Muscle layer of colon (tissue), 2 donors: ENCODE measurements around the gene DKK1.
"Not testable (repeated sequence)": the region's sequence is repeated elsewhere in the genome, so short reads cannot be mapped to it uniquely, and the experiment has no call there.

Experiments
- H3K27ac ChIP-seq: one replicate; pipeline ENCODE4 v1.7.0; 2013; ENCODE audit warnings: low read depth, mild to moderate bottlenecking, low read length, moderate library complexity
- H3K27me3 ChIP-seq, 2 donors: one replicate each; pipeline ENCODE4 v1.7.0; 2013; ENCODE audit warnings: low read length in 2 of 2, mild to moderate bottlenecking in 2 of 2; ENCODE audit not compliant: insufficient read depth in 2 of 2, control insufficient read depth in 1 of 2
- H3K36me3 ChIP-seq: one replicate; pipeline ENCODE4 v1.7.0; 2013; ENCODE audit warnings: mild to moderate bottlenecking, low read length; ENCODE audit not compliant: insufficient read depth
- H3K4me1 ChIP-seq: one replicate; pipeline ENCODE4 v1.7.0; 2013; ENCODE audit warnings: mild to moderate bottlenecking, low read length; ENCODE audit not compliant: insufficient read depth
- H3K4me3 ChIP-seq, 2 donors: one replicate each; pipeline ENCODE4 v1.7.0; 2013; ENCODE audit warnings: low read length in 2 of 2, low read depth in 1 of 2, mild to moderate bottlenecking in 1 of 2, moderate library complexity in 1 of 2
- H3K9ac ChIP-seq: one replicate; pipeline ENCODE4 v1.7.0; 2013; ENCODE audit warnings: low read length
- H3K9me3 ChIP-seq: one replicate; pipeline ENCODE4 v1.7.0; 2013; ENCODE audit warnings: mild to moderate bottlenecking, low read length
- donor health status: abdominal sarcoma.
- donor health status: Adenocarcinoma of cecum.

The DKK1 gene

DNA sequence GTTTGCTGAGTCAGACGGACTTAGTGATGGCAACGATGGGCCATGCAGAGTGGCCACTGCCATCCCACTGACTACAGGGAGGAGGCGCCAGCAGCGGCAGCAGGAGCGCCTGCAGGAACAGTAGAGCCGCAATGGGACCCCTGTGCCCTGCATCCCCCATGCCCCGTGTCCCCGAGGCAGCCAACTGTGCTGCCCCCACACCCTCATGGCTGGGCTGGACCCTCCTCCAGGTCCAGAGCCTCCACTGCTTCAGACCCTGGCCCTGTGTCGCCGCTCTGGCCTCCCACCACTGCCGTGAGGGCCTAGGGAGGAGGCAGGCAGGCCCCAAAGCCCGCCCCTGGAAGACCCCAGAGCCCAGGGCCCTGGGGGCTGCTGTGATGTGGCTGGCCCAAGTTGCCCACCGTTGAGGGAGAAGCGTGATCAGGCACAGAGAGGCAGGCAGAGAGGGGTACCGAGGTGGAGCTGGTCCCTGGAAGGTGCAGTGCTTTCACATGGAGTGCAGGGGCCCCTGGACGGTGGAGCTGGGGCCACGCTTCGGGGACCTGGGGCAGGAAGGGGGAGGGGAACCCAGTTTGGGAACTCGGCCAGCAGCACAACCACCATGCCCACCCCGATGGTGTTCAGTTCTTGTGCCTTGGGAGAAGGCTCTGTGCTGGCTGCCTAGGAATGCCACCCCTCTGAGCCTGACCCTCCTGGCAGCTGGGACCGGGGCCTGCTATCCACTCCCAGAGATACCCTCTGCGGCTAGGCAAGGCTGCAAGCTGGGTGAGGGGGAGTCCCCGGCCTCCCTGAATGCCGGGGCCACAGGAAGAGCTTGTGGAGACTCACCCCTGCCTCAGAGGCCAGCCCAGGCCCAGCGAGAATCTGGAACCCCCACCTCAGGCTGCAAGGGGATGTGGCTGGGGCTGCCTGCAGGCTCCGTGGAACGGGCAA is 32.6 kb downstream of the DKK1 start:
- H3K9me3 ChIP-seq: no peaks in the 10 kb centered on the region
- no peak overlapping the region for H3K27ac ChIP-seq
- no peak overlapping the region for H3K9ac ChIP-seq
- no peaks in the 10 kb centered on the region for H3K36me3 ChIP-seq
- no peak overlapping the region for H3K4me3 ChIP-seq
- H3K4me1 ChIP-seq: no peaks in the 10 kb centered on the region
- H3K27me3 ChIP-seq: no peaks in the 10 kb centered on the region

DNA sequence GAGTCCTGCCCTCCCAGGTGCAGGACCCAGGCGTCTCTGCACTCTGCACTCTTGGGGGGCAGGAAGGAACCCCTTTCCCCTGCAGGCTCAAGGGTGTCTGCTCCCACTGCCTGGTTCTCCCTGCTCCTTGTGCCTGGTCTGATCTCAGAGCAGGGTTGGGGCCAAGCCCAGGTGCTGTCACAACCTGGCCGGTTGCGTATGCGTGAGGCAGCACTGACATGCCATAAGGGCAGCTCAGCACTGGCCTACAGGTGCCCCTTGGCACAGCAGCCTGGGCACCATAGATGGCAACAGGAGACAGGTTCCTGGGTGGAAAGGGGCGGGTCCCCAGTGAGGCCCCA is 33.2 kb downstream of the DKK1 start:
- Histone ChIP-seq H3K4me1 (no peaks in the 10 kb centered on the region), H3K9me3 (no peaks in the 10 kb centered on the region), H3K9ac (no peak overlapping the region), H3K36me3 (no peaks in the 10 kb centered on the region), H3K27ac (no peak overlapping the region), H3K4me3 (no peak overlapping the region), H3K27me3 (no peaks in the 10 kb centered on the region)

DNA sequence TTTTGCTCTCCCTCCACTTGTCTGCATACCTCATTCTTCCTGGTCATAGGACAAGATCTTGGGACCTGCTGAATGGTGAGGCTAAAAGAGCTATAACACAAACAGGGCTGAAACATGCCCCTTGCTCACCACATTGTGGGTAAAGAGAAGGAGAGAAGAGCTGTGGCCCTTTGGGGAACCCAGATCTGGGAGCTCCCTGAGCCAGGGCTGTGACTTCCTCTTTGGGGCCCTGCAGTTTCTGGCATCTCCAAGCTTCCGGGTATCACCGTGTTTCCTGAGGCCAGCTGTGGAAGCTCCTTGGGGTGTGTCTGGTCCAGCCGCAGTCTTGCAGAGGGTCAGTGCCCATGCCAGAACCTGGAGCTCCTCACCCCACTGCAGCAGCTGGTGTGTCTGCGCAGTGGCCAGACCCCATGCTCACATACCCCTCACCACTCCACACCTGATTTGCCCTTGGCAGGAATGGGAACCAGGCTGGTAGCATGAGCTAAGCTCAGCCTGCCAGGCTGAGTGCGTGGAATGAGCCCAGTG is 34.0 kb downstream of the DKK1 start:
- H3K9ac ChIP-seq: no peak overlapping the region
- H3K9me3 ChIP-seq: no peaks in the 10 kb centered on the region
- H3K4me3 ChIP-seq: no peak overlapping the region
- H3K36me3 ChIP-seq: no peaks in the 10 kb centered on the region
- H3K27ac ChIP-seq: no peak overlapping the region
- H3K4me1 ChIP-seq: no peaks in the 10 kb centered on the region
- H3K27me3 ChIP-seq: no peaks in the 10 kb centered on the region

DNA sequence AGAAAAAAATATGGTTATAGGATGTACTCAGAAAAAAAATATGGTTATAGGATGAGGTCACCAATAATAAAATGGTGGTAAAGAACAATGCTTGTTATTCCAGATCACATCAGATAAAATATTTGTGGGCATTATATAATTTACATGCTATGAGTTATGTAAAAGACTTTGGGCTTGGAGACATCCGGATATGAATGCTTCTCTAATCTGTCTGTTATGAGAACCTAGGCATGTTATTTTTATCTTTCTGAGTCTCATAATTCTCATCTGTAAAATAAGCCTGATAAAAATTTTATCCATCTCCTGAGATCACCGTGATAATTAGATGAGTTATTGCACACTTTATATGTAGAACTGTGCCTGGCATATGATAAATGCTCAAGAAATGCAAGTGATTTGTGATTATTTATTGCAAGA is 37.8 kb downstream of the DKK1 start:
- Histone ChIP-seq H3K4me3 (no peak overlapping the region), H3K9me3 (no peaks in the 10 kb centered on the region), H3K27me3 (no peaks in the 10 kb centered on the region), H3K36me3 (no peaks in the 10 kb centered on the region), H3K27ac (no peak overlapping the region), H3K9ac (no peak overlapping the region), H3K4me1 (no peaks in the 10 kb centered on the region)

DNA sequence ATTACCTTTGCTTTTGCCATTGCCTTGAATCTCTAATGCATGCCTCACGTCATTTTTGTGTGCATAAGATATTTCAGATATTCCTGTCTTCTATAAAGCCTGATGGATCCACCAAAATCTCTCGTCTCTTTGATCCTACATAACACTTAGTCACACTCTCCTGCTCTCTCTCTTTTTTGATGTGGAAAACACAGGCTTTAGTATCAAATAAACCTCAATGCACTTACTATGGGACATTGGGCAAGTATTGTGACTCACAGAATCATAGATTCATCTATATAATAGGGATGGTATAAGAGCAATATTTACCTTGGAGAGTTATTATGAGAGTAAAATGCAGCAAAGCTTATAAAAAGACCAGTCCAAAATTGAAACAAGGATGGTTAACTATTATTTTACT is 39.1 kb downstream of the DKK1 start:
- Histone ChIP-seq H3K4me1 (no peaks in the 10 kb centered on the region), H3K27me3 (no peaks in the 10 kb centered on the region), H3K4me3 (no peak overlapping the region), H3K36me3 (no peaks in the 10 kb centered on the region), H3K9ac (no peak overlapping the region), H3K9me3 (no peaks in the 10 kb centered on the region), H3K27ac (no peak overlapping the region)

DNA sequence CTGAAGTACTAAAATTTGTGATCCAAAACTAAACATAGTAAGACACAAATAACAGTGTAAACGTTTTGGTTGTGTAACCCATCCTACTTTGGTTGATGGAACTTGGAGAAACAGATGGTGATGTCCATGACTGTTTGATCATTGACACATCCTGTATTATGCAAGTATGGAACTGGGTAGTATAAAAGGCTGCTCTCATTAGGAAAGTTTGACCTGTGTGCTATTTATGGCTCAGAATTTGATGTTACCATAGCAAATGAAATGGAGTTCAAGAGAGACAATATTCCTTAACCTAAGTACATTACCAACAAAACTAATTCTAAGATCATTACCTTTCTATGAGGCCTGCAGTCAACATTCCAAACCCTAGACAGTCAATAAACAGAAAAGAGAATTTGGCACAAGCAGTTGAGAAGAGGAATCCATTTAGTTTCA is 39.9 kb downstream of the DKK1 start:
- Histone ChIP-seq H3K9ac (no peak overlapping the region), H3K27ac (no peak overlapping the region), H3K4me1 (no peaks in the 10 kb centered on the region), H3K9me3 (no peaks in the 10 kb centered on the region), H3K27me3 (no peaks in the 10 kb centered on the region), H3K36me3 (no peaks in the 10 kb centered on the region), H3K4me3 (no peak overlapping the region)

DNA sequence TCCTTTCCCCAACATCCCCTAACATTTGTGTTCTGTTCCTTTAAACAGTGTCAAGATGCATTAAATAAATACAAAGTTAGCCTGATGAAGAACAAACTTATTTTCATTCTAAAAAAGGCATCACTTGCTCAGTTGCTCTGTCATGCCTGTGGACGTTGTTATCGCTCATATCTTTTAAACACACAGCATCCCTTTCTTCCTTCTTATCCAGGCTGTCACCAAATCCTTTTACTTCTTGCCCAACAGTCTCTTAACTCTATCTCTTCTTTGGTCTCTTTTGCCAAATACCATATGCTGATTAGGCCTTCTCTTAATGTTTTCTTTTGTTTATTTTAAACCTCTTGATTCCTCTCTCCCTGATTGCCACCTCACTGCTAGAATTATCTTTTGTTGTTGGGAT is 43.9 kb downstream of the DKK1 start:
- Histone ChIP-seq H3K9me3 (no peaks in the 10 kb centered on the region), H3K4me3 (no peak overlapping the region), H3K27ac (no peak overlapping the region), H3K27me3 (no peaks in the 10 kb centered on the region), H3K36me3 (no peaks in the 10 kb centered on the region), H3K4me1 (no peaks in the 10 kb centered on the region), H3K9ac (no peak overlapping the region)

DNA sequence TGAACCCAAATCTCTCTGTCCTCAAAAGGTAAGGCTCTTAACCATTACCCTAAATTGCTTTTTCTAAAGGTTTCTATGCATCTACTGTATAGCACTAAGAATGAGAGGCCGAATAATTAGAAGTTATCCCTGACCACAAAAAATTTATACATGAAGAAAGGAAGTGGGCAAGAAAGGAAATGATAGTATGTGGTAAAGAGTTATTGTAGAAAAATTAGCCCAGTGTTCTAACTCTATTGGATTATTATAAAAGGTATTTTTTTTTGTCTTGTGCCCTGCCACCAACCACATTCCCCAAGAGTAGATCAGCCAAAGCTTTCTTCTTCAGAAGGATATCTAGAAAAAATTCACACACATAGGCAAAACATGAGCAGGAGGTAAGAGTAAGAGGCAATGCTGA is 45.4 kb downstream of the DKK1 start:
- H3K27me3 ChIP-seq: no peaks in the 10 kb centered on the region
- H3K4me3 ChIP-seq: no peak overlapping the region
- H3K4me1 ChIP-seq: no peaks in the 10 kb centered on the region
- H3K9ac ChIP-seq: no peak overlapping the region
- no peaks in the 10 kb centered on the region for H3K36me3 ChIP-seq
- no peaks in the 10 kb centered on the region for H3K9me3 ChIP-seq
- H3K27ac ChIP-seq: no peak overlapping the region

DNA sequence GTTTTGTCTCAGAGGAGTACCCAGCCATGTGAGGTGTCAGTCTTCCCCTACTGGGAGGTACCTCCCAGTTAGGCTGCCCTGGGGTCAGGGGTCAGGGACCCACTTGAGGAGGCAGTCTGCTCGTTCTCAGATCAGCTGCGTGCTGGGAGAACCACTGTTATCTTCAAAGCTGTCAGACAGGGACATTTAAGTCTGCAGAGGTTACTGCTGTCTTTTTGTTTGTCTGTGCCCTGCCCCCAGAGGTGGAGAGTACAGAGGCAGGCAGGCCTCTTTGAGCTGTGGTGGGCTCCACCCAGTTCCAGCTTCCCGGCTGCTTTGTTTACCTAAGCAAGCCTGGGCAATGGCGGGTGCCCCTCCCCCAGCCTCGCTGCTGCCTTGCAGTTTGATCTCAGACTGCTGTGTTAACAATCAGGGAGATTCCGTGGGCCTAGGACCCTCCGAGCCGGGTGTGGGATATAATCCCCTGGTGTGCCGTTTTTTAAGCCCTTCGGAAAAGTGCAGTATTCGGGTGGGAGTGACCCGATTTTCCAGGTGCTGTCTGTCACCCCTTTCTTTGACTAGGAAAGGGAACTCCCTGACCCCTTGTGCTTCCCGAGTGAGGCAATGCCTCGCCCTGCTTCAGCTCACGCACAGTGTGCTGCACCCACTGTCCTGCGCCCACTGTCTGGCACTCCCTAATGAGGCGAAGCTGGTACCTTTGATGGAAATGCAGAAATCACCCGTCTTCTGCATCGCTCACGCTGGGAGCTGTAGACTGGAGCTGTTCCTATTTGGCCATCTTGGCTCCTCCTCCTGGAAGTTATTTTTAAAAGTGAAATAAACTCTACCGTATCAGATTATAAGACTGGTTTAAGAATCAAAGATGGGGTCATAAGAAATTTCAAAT is 51.7 kb downstream of the DKK1 start:
- H3K9me3 ChIP-seq, H3K27me3 ChIP-seq, H3K36me3 ChIP-seq, H3K4me3 ChIP-seq, H3K9ac ChIP-seq, H3K4me1 ChIP-seq, H3K27ac ChIP-seq: not testable (repeated sequence)
